ENCODE data around the gene HS6ST2. TPM values are rescaled to one million over a fixed set of nuclear protein-coding genes. Genes with fewer than 3 reads are reported as not detected.

HS6ST2 gene
- total RNA-seq, 1 donor from 2014 or later, result 1.1 TPM

- no peak for DNase-seq (ENCODE audit: low spot score)
Measured at GRCh38 chrX:132778917-132779316, 179.5 kb downstream of the HS6ST2 start.

GRCh38 chrX:132776486-132777210 is 181.8 kb downstream of the HS6ST2 start:
- Mint-ChIP-seq H3K27me3 (ENCODE audit: unreplicated experiment) (no peaks in the 10 kb centered on the region), H3K4me3 (ENCODE audit: unreplicated experiment) (no peak overlapping the region), H3K4me1 (ENCODE audit: unreplicated experiment) (peaks cover 6% of the 10 kb centered on the region), H3K36me3 (ENCODE audit: low read depth, unreplicated experiment) (no peaks in the 10 kb centered on the region), H3K27ac (ENCODE audit: unreplicated experiment) (no peak overlapping the region), H3K9me3 (ENCODE audit: unreplicated experiment) (no peaks in the 10 kb centered on the region)
- DNase-seq (ENCODE audit: low spot score), result no peak
- TF ChIP-seq, protein P1, sequence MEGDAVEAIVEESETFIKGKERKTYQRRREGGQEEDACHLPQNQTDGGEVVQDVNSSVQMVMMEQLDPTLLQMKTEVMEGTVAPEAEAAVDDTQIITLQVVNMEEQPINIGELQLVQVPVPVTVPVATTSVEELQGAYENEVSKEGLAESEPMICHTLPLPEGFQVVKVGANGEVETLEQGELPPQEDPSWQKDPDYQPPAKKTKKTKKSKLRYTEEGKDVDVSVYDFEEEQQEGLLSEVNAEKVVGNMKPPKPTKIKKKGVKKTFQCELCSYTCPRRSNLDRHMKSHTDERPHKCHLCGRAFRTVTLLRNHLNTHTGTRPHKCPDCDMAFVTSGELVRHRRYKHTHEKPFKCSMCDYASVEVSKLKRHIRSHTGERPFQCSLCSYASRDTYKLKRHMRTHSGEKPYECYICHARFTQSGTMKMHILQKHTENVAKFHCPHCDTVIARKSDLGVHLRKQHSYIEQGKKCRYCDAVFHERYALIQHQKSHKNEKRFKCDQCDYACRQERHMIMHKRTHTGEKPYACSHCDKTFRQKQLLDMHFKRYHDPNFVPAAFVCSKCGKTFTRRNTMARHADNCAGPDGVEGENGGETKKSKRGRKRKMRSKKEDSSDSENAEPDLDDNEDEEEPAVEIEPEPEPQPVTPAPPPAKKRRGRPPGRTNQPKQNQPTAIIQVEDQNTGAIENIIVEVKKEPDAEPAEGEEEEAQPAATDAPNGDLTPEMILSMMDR (IDR thresholded peaks at IDR 0.05; ENCODE audit: unreplicated experiment), result no peak

More at GRCh38 chrX:132778917-132779316, 179.5 kb downstream of the HS6ST2 start:
- Mint-ChIP-seq H3K27me3 (ENCODE audit: unreplicated experiment) (no peaks in the 10 kb centered on the region), H3K36me3 (ENCODE audit: low read depth, unreplicated experiment) (no peaks in the 10 kb centered on the region), H3K9me3 (ENCODE audit: unreplicated experiment) (no peaks in the 10 kb centered on the region), H3K4me1 (ENCODE audit: unreplicated experiment) (peaks cover 4% of the 10 kb centered on the region), H3K27ac (ENCODE audit: unreplicated experiment) (no peak overlapping the region), H3K4me3 (ENCODE audit: unreplicated experiment) (no peak overlapping the region)
- TF ChIP-seq, protein P1 (IDR thresholded peaks at IDR 0.05; ENCODE audit: unreplicated experiment), result no peak

DNA sequence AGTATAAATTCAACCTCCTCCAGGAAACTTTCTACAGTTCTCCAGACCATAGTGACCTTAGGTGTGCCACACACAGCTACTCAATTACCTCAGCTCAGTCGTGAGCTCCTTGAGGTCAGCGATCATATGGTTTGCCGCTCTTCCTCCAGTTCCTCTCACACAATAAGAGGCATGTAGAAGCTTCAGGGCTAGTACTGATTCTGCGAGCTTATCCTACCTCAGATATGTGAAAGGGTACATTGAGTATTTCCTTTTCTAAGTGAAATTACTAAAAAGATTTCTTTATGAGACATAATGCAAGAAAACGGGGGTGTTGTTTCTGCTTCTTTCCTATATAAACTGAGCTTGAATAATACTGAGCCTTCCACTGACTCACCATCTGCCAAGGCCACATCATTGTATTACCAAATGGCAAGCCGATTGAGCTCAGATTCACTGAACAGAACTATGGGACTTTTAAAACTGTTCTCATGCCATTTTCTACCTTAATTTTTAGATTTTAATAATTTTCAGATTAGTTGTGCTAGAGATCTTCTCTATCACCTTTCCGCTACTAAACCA is 183.1 kb downstream of the HS6ST2 start:
- no peak for DNase-seq (ENCODE audit: low spot score)
- peaks cover 6% of the 10 kb centered on the region for H3K4me1 Mint-ChIP-seq (ENCODE audit: unreplicated experiment)
- TF ChIP-seq, protein P1 (IDR thresholded peaks at IDR 0.05; ENCODE audit: unreplicated experiment), result no peak
- H3K36me3 Mint-ChIP-seq (ENCODE audit: low read depth, unreplicated experiment), result no peaks in the 10 kb centered on the region
- no peaks in the 10 kb centered on the region for H3K9me3 Mint-ChIP-seq (ENCODE audit: unreplicated experiment)
- no peak overlapping the region for H3K27ac Mint-ChIP-seq (ENCODE audit: unreplicated experiment)
- no peaks in the 10 kb centered on the region for H3K27me3 Mint-ChIP-seq (ENCODE audit: unreplicated experiment)
- H3K4me3 Mint-ChIP-seq (ENCODE audit: unreplicated experiment), result no peak overlapping the region

GRCh38 chrX:132774010-132774714 is 184.3 kb downstream of the HS6ST2 start:
- no peaks in the 10 kb centered on the region for H3K27me3 Mint-ChIP-seq (ENCODE audit: unreplicated experiment)
- TF ChIP-seq, protein P1 (IDR thresholded peaks at IDR 0.05; ENCODE audit: unreplicated experiment), result no peak
- no peak for DNase-seq (ENCODE audit: low spot score)
- H3K4me1 Mint-ChIP-seq (ENCODE audit: unreplicated experiment), result peaks cover 6% of the 10 kb centered on the region
- H3K9me3 Mint-ChIP-seq (ENCODE audit: unreplicated experiment), result no peaks in the 10 kb centered on the region
- no peak overlapping the region for H3K4me3 Mint-ChIP-seq (ENCODE audit: unreplicated experiment)
- H3K27ac Mint-ChIP-seq (ENCODE audit: unreplicated experiment), result no peak overlapping the region
- H3K36me3 Mint-ChIP-seq (ENCODE audit: low read depth, unreplicated experiment), result no peaks in the 10 kb centered on the region

DNA sequence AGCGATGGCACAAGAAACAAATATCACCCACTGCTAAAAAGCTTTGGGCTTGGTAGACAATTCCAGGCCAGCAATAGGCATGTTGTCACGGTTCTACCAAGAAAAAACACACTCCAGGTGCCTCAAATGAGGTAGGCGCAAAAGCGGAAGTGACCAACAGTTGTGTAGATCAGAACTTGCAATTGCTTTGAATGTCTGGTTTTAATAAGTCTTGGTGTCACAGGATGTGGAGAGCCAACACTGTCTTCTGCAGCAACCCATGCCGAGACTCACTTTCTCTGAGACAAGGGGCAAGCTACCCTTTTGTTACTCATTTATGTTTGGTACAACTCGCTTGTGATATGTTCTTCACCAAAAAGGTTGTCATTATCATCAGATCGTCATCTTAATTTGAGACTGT is 188.8 kb downstream of the HS6ST2 start:
- Mint-ChIP-seq H3K4me3 (ENCODE audit: unreplicated experiment) (no peak overlapping the region), H3K36me3 (ENCODE audit: low read depth, unreplicated experiment) (no peaks in the 10 kb centered on the region), H3K9me3 (ENCODE audit: unreplicated experiment) (no peaks in the 10 kb centered on the region), H3K4me1 (ENCODE audit: unreplicated experiment) (peaks cover 2% of the 10 kb centered on the region), H3K27me3 (ENCODE audit: unreplicated experiment) (no peaks in the 10 kb centered on the region), H3K27ac (ENCODE audit: unreplicated experiment) (no peak overlapping the region)
- DNase-seq (ENCODE audit: low spot score), result no peak
- TF ChIP-seq, protein P1 (IDR thresholded peaks at IDR 0.05; ENCODE audit: unreplicated experiment), result no peak

All from endothelial cell (in vitro differentiated cells).